Tibial nerve (tissue), 3 donors: ENCODE data around the gene RPL18.

Source experiments
- POLR2A ChIP-seq, 2 donors: fragments of 450-650 bp; IDR thresholded peaks; one replicate each; pipeline ENCODE4 v1.6.1; 2017; ENCODE audit warnings: antibody characterized with exemption in 2 of 2, mild to moderate bottlenecking in 2 of 2, moderate library complexity in 2 of 2
- TF ChIP-seq, protein P1 (sequence below), 5 experiments: fragments of 200-600 bp in 3 of 5; fragments of 450-650 bp in 2 of 5; sonication (generic) in 3 of 5; IDR thresholded peaks; one replicate each; pipeline ENCODE4 v1.5.1; 2016 to 2019; ENCODE audit warnings: antibody characterized with exemption in 5 of 5, mild to moderate bottlenecking in 3 of 5, moderate library complexity in 2 of 5

DNA sequence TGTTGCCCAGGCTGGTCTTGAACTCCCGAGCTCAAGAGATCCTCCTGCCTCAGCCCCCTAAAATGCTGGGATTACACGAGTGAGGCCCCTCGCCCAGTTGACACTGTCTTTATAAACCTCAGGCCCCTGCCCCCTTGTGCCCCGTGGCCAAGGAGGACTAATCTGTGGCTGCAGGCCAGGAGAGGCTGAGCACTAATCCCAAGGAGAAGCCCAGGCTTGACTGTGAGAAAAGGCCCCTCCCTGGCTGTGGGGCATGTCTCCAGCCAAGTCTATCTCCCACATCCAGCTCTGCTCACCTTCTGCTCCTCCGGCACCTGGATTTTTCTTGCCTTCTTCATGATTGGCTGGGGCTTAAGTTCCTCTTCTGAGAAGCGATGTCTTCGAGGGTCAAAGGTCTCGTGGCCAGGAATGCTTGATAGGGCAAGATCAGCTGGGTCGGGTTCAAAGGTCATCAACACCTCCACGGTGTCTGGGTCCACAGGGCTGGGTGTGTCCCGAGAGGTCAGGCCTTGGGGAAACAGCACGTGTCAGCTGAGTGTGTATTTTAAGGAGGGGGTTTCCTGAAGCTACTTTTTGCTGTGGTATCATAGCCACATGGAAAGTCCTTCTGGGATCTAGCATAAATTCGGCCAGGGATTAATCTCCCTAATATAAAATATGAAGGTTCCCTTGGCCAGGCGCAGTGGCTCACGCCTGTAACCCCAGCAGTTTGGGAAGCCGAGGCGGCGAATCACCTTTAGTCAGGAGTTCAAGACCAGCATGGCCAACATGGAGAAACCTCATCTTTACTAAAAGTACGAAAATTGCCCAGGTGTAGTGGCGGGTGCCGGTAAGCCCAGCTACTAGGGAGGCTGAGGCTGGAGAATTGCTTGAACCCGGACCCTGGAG, 14.4 kb upstream of the RPL18 start:
- no peak for TF ChIP-seq POLR2A (IDR thresholded peaks at IDR 0.05)
- TF ChIP-seq, protein P1, sequence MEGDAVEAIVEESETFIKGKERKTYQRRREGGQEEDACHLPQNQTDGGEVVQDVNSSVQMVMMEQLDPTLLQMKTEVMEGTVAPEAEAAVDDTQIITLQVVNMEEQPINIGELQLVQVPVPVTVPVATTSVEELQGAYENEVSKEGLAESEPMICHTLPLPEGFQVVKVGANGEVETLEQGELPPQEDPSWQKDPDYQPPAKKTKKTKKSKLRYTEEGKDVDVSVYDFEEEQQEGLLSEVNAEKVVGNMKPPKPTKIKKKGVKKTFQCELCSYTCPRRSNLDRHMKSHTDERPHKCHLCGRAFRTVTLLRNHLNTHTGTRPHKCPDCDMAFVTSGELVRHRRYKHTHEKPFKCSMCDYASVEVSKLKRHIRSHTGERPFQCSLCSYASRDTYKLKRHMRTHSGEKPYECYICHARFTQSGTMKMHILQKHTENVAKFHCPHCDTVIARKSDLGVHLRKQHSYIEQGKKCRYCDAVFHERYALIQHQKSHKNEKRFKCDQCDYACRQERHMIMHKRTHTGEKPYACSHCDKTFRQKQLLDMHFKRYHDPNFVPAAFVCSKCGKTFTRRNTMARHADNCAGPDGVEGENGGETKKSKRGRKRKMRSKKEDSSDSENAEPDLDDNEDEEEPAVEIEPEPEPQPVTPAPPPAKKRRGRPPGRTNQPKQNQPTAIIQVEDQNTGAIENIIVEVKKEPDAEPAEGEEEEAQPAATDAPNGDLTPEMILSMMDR (IDR thresholded peaks at IDR 0.05) = no peak
